ENCODE measurements around the gene FIGN. TPM values are rescaled to one million over a fixed set of nuclear protein-coding genes. Genes with fewer than 3 reads are reported as not detected.

Gene FIGN
- polyA plus RNA-seq, 3 donors from 2014 or later: not detected

GRCh38 chr2:163565192-163565591 is 170.6 kb downstream of the FIGN start:
- DNase-seq: no peak
- H3K27ac Mint-ChIP-seq: no peak overlapping the region
- H3K9me3 Mint-ChIP-seq: peaks cover 5 to 26% (median 9%) of the 10 kb centered on the region in 6 donors
- no peaks in the 10 kb centered on the region for H3K4me1 Mint-ChIP-seq
- no peaks in the 10 kb centered on the region for H3K27me3 Mint-ChIP-seq (ENCODE audit: low read depth in 3 of 3)
- no peaks in the 10 kb centered on the region for H3K36me3 Mint-ChIP-seq
- no peak overlapping the region for H3K4me3 Mint-ChIP-seq

GRCh38 chr2:163564236-163564635 is 171.6 kb downstream of the FIGN start:
- Mint-ChIP-seq H3K27ac (no peak overlapping the region), H3K9me3 (peaks cover 4 to 30% (median 10%) of the 10 kb centered on the region in 6 donors), H3K4me3 (no peak overlapping the region), H3K4me1 (no peaks in the 10 kb centered on the region), H3K27me3 (ENCODE audit: low read depth in 3 of 3) (no peaks in the 10 kb centered on the region), H3K36me3 (no peaks in the 10 kb centered on the region)
- DNase-seq: no peak

GRCh38 chr2:163563336-163563735 is 172.5 kb downstream of the FIGN start:
- H3K4me1 Mint-ChIP-seq: no peaks in the 10 kb centered on the region
- H3K36me3 Mint-ChIP-seq: no peaks in the 10 kb centered on the region
- no peak overlapping the region for H3K4me3 Mint-ChIP-seq
- H3K27me3 Mint-ChIP-seq (ENCODE audit: low read depth in 3 of 3): no peaks in the 10 kb centered on the region
- no peak for DNase-seq
- H3K9me3 Mint-ChIP-seq: peaks cover 2 to 35% (median 10%) of the 10 kb centered on the region in 6 donors
- H3K27ac Mint-ChIP-seq: no peak overlapping the region

GRCh38 chr2:163558251-163559021 is 177.4 kb downstream of the FIGN start:
- no peak for DNase-seq
- Mint-ChIP-seq H3K9me3 (peaks cover 0 to 42% (median 8%) of the 10 kb centered on the region in 6 donors), H3K27me3 (ENCODE audit: low read depth in 3 of 3) (no peaks in the 10 kb centered on the region), H3K36me3 (no peaks in the 10 kb centered on the region), H3K4me1 (no peaks in the 10 kb centered on the region), H3K4me3 (no peak overlapping the region), H3K27ac (no peak overlapping the region)

GRCh38 chr2:163556511-163556910 is 179.3 kb downstream of the FIGN start:
- peaks cover 0 to 31% (median 6%) of the 10 kb centered on the region in 6 donors for H3K9me3 Mint-ChIP-seq
- no peaks in the 10 kb centered on the region for H3K36me3 Mint-ChIP-seq
- DNase-seq: no peak
- H3K4me1 Mint-ChIP-seq: no peaks in the 10 kb centered on the region
- no peaks in the 10 kb centered on the region for H3K27me3 Mint-ChIP-seq (ENCODE audit: low read depth in 3 of 3)
- H3K27ac Mint-ChIP-seq: no peak overlapping the region
- H3K4me3 Mint-ChIP-seq: no peak overlapping the region

GRCh38 chr2:163554864-163555263 is 180.9 kb downstream of the FIGN start:
- DNase-seq: no peak
- no peaks in the 10 kb centered on the region for H3K36me3 Mint-ChIP-seq
- H3K27me3 Mint-ChIP-seq (ENCODE audit: low read depth in 3 of 3): no peaks in the 10 kb centered on the region
- H3K9me3 Mint-ChIP-seq: peaks cover 0 to 28% (median 11%) of the 10 kb centered on the region in 6 donors
- no peak overlapping the region for H3K4me3 Mint-ChIP-seq
- H3K4me1 Mint-ChIP-seq: no peaks in the 10 kb centered on the region
- H3K27ac Mint-ChIP-seq: no peak overlapping the region

GRCh38 chr2:163553601-163554000 is 182.2 kb downstream of the FIGN start:
- DNase-seq: no peak
- Mint-ChIP-seq H3K4me1 (no peaks in the 10 kb centered on the region), H3K36me3 (no peaks in the 10 kb centered on the region), H3K27ac (no peak overlapping the region), H3K27me3 (ENCODE audit: low read depth in 3 of 3) (no peaks in the 10 kb centered on the region), H3K4me3 (no peak overlapping the region), H3K9me3 (peaks cover 0 to 23% (median 11%) of the 10 kb centered on the region in 6 donors)

- Mint-ChIP-seq H3K27me3 (ENCODE audit: low read depth in 3 of 3) (no peaks in the 10 kb centered on the region), H3K4me3 (no peak overlapping the region), H3K4me1 (no peaks in the 10 kb centered on the region), H3K9me3 (peaks cover 0 to 22% (median 11%) of the 10 kb centered on the region in 6 donors), H3K36me3 (no peaks in the 10 kb centered on the region), H3K27ac (no peak overlapping the region)
- no peak for DNase-seq
Observed at GRCh38 chr2:163552758-163553157, 183.1 kb downstream of the FIGN start.

GRCh38 chr2:163551616-163552373 is 184.0 kb downstream of the FIGN start:
- peaks cover 3 to 21% (median 15%) of the 10 kb centered on the region in 6 donors for H3K9me3 Mint-ChIP-seq
- H3K4me1 Mint-ChIP-seq: no peaks in the 10 kb centered on the region
- DNase-seq: no peak
- H3K4me3 Mint-ChIP-seq: no peak overlapping the region
- H3K27me3 Mint-ChIP-seq (ENCODE audit: low read depth in 3 of 3): no peaks in the 10 kb centered on the region
- no peak overlapping the region for H3K27ac Mint-ChIP-seq
- H3K36me3 Mint-ChIP-seq: no peaks in the 10 kb centered on the region

- H3K4me3 Mint-ChIP-seq: no peak overlapping the region
- peaks cover 8 to 25% (median 17%) of the 10 kb centered on the region in 6 donors for H3K9me3 Mint-ChIP-seq
- no peaks in the 10 kb centered on the region for H3K27me3 Mint-ChIP-seq (ENCODE audit: low read depth in 3 of 3)
- no peaks in the 10 kb centered on the region for H3K36me3 Mint-ChIP-seq
- no peak overlapping the region for H3K27ac Mint-ChIP-seq
- no peak for DNase-seq
- H3K4me1 Mint-ChIP-seq: no peaks in the 10 kb centered on the region
Observed at GRCh38 chr2:163548970-163549369, 186.8 kb downstream of the FIGN start.
